Measurements from ENCODE around the gene SDHA. TPM values are rescaled to one million over a fixed set of nuclear protein-coding genes. Genes with fewer than 3 reads are reported as not detected.

The SDHA gene
- total and polyA plus RNA-seq, 2 experiments from 2014 or later = 247 to 328 TPM

GRCh38 chr5:181566-181965 lies 36.6 kb upstream of the SDHA start:
- no peak for DNase-seq (ENCODE audit: low read depth in 1 of 2, low spot score in 1 of 2)
- Histone ChIP-seq H3K4me1 (ENCODE audit: low read depth) (peaks cover 8% of the 10 kb centered on the region), H3K27ac (no peak overlapping the region), H3K36me3 (no peaks in the 10 kb centered on the region), H3K9me3 (ENCODE audit: low read depth) (no peaks in the 10 kb centered on the region), H3K4me3 (no peak overlapping the region), H3K27me3 (no peaks in the 10 kb centered on the region)
- TF ChIP-seq CTCF (IDR thresholded peaks at IDR 0.05; ENCODE audit: low read depth, low read length) = no peak

- H3K4me1 ChIP-seq (ENCODE audit: low read depth) = peaks cover 8% of the 10 kb centered on the region
- no peaks in the 10 kb centered on the region for H3K36me3 ChIP-seq
- no peak overlapping the region for H3K27ac ChIP-seq
- H3K27me3 ChIP-seq = no peaks in the 10 kb centered on the region
- no peak for TF ChIP-seq CTCF (IDR thresholded peaks at IDR 0.05; ENCODE audit: low read depth, low read length)
- H3K4me3 ChIP-seq = no peak overlapping the region
- H3K9me3 ChIP-seq (ENCODE audit: low read depth) = no peaks in the 10 kb centered on the region
- no peak for DNase-seq (ENCODE audit: low read depth in 1 of 2, low spot score in 1 of 2)
Measured at GRCh38 chr5:182126-182525, 36.0 kb upstream of the SDHA start.

- Histone ChIP-seq H3K27me3 (no peaks in the 10 kb centered on the region), H3K27ac (no peak overlapping the region), H3K4me3 (no peak overlapping the region), H3K36me3 (no peaks in the 10 kb centered on the region), H3K4me1 (ENCODE audit: low read depth) (peaks cover 15% of the 10 kb centered on the region), H3K9me3 (ENCODE audit: low read depth) (no peaks in the 10 kb centered on the region)
- DNase-seq (ENCODE audit: low read depth in 1 of 2, low spot score in 1 of 2) = no peak
- TF ChIP-seq CTCF (IDR thresholded peaks at IDR 0.05; ENCODE audit: low read depth, low read length) = no peak
Measured at GRCh38 chr5:184471-184870, 33.6 kb upstream of the SDHA start.

GRCh38 chr5:185095-186070 lies 32.7 kb upstream of the SDHA start:
- Histone ChIP-seq H3K9me3 (ENCODE audit: low read depth) (no peaks in the 10 kb centered on the region), H3K27ac (no peak overlapping the region), H3K36me3 (no peaks in the 10 kb centered on the region), H3K4me3 (no peak overlapping the region), H3K4me1 (ENCODE audit: low read depth) (peaks cover 14% of the 10 kb centered on the region), H3K27me3 (no peaks in the 10 kb centered on the region)
- no peak for DNase-seq (ENCODE audit: low read depth in 1 of 2, low spot score in 1 of 2)
- no peak for TF ChIP-seq CTCF (IDR thresholded peaks at IDR 0.05; ENCODE audit: low read depth, low read length)

- no peak for DNase-seq (ENCODE audit: low read depth in 1 of 2, low spot score in 1 of 2)
- Histone ChIP-seq H3K36me3 (no peaks in the 10 kb centered on the region), H3K4me3 (no peak overlapping the region), H3K9me3 (ENCODE audit: low read depth) (no peaks in the 10 kb centered on the region), H3K27ac (no peak overlapping the region), H3K4me1 (ENCODE audit: low read depth) (peaks cover 22% of the 10 kb centered on the region), H3K27me3 (no peaks in the 10 kb centered on the region)
- no peak for TF ChIP-seq CTCF (IDR thresholded peaks at IDR 0.05; ENCODE audit: low read depth, low read length)
Measured at GRCh38 chr5:186091-187041, 31.8 kb upstream of the SDHA start.
